Colon (tissue), 2 donors: ENCODE results near the gene FKBP5.
"Not testable (repeated sequence)": the region's sequence is repeated elsewhere in the genome, so short reads cannot be mapped to it uniquely, and the experiment has no call there.

ENCODE experiments used
- FAIRE-seq: peaks from 2 replicates; lab custom pipeline; 2012; peaks lifted over from hg19 to GRCh38; lab: Jason Lieb, UNC
- donor health status: control.
- donor health status: control.

The FKBP5 gene

GRCh38 chr6:35583893-35584688 lies 104.6 kb downstream of the FKBP5 start:
- no peak for FAIRE-seq

GRCh38 chr6:35582315-35582714 lies 106.4 kb downstream of the FKBP5 start:
- FAIRE-seq, result no peak

GRCh38 chr6:35581633-35582032 lies 107.1 kb downstream of the FKBP5 start:
- FAIRE-seq, result no peak

- no peak for FAIRE-seq
These were observed 107.9 kb downstream of the FKBP5 start for GRCh38 chr6:35580836-35581235.

GRCh38 chr6:35576682-35577081 lies 112.0 kb downstream of the FKBP5 start:
- no peak for FAIRE-seq

GRCh38 chr6:35573495-35574110 lies 115.1 kb downstream of the FKBP5 start:
- no peak for FAIRE-seq

GRCh38 chr6:35570885-35571330 lies 117.8 kb downstream of the FKBP5 start:
- FAIRE-seq, result not testable (repeated sequence)

- FAIRE-seq, result no peak
These were observed 119.7 kb downstream of the FKBP5 start for GRCh38 chr6:35569011-35569461.

GRCh38 chr6:35566794-35567193 lies 121.9 kb downstream of the FKBP5 start:
- no peak for FAIRE-seq

- no peak for FAIRE-seq
These were observed 124.0 kb downstream of the FKBP5 start for GRCh38 chr6:35564733-35565132.

GRCh38 chr6:35562060-35562459 lies 126.7 kb downstream of the FKBP5 start:
- no peak for FAIRE-seq

GRCh38 chr6:35561113-35561512 lies 127.6 kb downstream of the FKBP5 start:
- FAIRE-seq, result no peak

- no peak for FAIRE-seq
These were observed 130.1 kb downstream of the FKBP5 start for GRCh38 chr6:35558571-35558970.

- FAIRE-seq, result no peak
These were observed 131.5 kb downstream of the FKBP5 start for GRCh38 chr6:35557239-35557638.

- no peak for FAIRE-seq
These were observed 133.9 kb downstream of the FKBP5 start for GRCh38 chr6:35554811-35555210.

GRCh38 chr6:35553315-35553714 lies 135.4 kb downstream of the FKBP5 start:
- FAIRE-seq, result no peak

GRCh38 chr6:35552285-35552917 lies 136.3 kb downstream of the FKBP5 start:
- no peak for FAIRE-seq

- no peak for FAIRE-seq
These were observed 138.3 kb downstream of the FKBP5 start for GRCh38 chr6:35550437-35550836.

- no peak for FAIRE-seq
These were observed 141.0 kb downstream of the FKBP5 start for GRCh38 chr6:35547676-35548075.

- FAIRE-seq, result no peak
These were observed 143.8 kb downstream of the FKBP5 start for GRCh38 chr6:35544769-35545361.

GRCh38 chr6:35543459-35544193 lies 145.1 kb downstream of the FKBP5 start:
- no peak for FAIRE-seq

GRCh38 chr6:35541836-35542235 lies 146.9 kb downstream of the FKBP5 start:
- FAIRE-seq, result no peak
